DMS153 treated with DMSO at 0.1 percent for 48 hours (cell line): ENCODE results near the gene CHST12.
A peak's percentile ranks its signal among the peaks of the same experiment; 100 is the strongest.
"Not testable (repeated sequence)": the region's sequence is repeated elsewhere in the genome, so short reads cannot be mapped to it uniquely, and the experiment has no call there.

Experiments
- DNase-seq: peaks from one replicate; lab custom pipeline; 2025; ENCODE audit not compliant: unreplicated experiment; lab: John Stamatoyannopoulos, UW

Gene CHST12

GRCh38 chr7:2435146-2435545 lies 31.7 kb downstream of the CHST12 start:
- DNase-seq, result no peak

- DNase-seq, result no peak
Observed at GRCh38 chr7:2436341-2437104, 33.1 kb downstream of the CHST12 start.

GRCh38 chr7:2437136-2437535 lies 33.7 kb downstream of the CHST12 start:
- DNase-seq, result no peak

- DNase-seq, result no peak
Observed at GRCh38 chr7:2437537-2438148, 34.2 kb downstream of the CHST12 start.

GRCh38 chr7:2438186-2438585 lies 34.8 kb downstream of the CHST12 start:
- DNase-seq, result no peak

GRCh38 chr7:2438775-2439174 lies 35.4 kb downstream of the CHST12 start:
- DNase-seq, result no peak

GRCh38 chr7:2440608-2441245 lies 37.3 kb downstream of the CHST12 start:
- no peak for DNase-seq

GRCh38 chr7:2441430-2442058 lies 38.1 kb downstream of the CHST12 start:
- DNase-seq, result no peak

- DNase-seq, result no peak
Observed at GRCh38 chr7:2443491-2443890, 40.1 kb downstream of the CHST12 start.

GRCh38 chr7:2444476-2444875 lies 41.1 kb downstream of the CHST12 start:
- DNase-seq, result no peak

GRCh38 chr7:2445047-2445446 lies 41.6 kb downstream of the CHST12 start:
- no peak for DNase-seq

- no peak for DNase-seq
Observed at GRCh38 chr7:2445898-2446555, 42.6 kb downstream of the CHST12 start.

GRCh38 chr7:2446676-2447075 lies 43.3 kb downstream of the CHST12 start:
- DNase-seq, result no peak

GRCh38 chr7:2450198-2451107 lies 47.0 kb downstream of the CHST12 start:
- no peak for DNase-seq

- peak; percentile 86 for DNase-seq
Observed at GRCh38 chr7:2451171-2452073, 48.0 kb downstream of the CHST12 start.

- DNase-seq, result no peak
Observed at GRCh38 chr7:2452074-2452507, 48.7 kb downstream of the CHST12 start.

GRCh38 chr7:2452643-2453270 lies 49.3 kb downstream of the CHST12 start:
- DNase-seq, result no peak

GRCh38 chr7:2453849-2454248 lies 50.4 kb downstream of the CHST12 start:
- not testable (repeated sequence) for DNase-seq

GRCh38 chr7:2459674-2460073 lies 56.3 kb downstream of the CHST12 start:
- DNase-seq, result no peak
